Measurements from ENCODE around the gene SPIRE2. TPM values are rescaled to one million over a fixed set of nuclear protein-coding genes. Genes with fewer than 3 reads are reported as not detected.

SPIRE2 gene
- total RNA-seq, 1 donor from 2014 or later: 0.79 TPM

- Histone ChIP-seq H3K36me3 (ENCODE audit: control insufficient read depth, insufficient read depth, low read length) (no peaks in the 10 kb centered on the region), H3K27me3 (ENCODE audit: control insufficient read depth, insufficient read depth, low read length) (no peaks in the 10 kb centered on the region), H3K4me3 (ENCODE audit: low read depth, low read length) (peak overlapping the region; percentile 14)
- FAIRE-seq (no peak), DNase-seq (ENCODE audit: low read depth) (no peak)
- TF ChIP-seq CTCF (IDR thresholded peaks at IDR 0.05; ENCODE audit: insufficient read depth, low read length, severe bottlenecking): no peak
Measured at GRCh38 chr16:89837014-89837546, 8.8 kb downstream of the SPIRE2 start.

- Histone ChIP-seq H3K4me3 (ENCODE audit: low read depth, low read length) (no peak overlapping the region), H3K27me3 (ENCODE audit: control insufficient read depth, insufficient read depth, low read length) (no peaks in the 10 kb centered on the region), H3K36me3 (ENCODE audit: control insufficient read depth, insufficient read depth, low read length) (no peaks in the 10 kb centered on the region)
- TF ChIP-seq CTCF (IDR thresholded peaks at IDR 0.05; ENCODE audit: insufficient read depth, low read length, severe bottlenecking): no peak
- no peak for DNase-seq (ENCODE audit: low read depth)
- no peak for FAIRE-seq
Measured at GRCh38 chr16:89841275-89841674, 13.0 kb downstream of the SPIRE2 start.

- no peak for DNase-seq (ENCODE audit: low read depth)
- TF ChIP-seq CTCF (IDR thresholded peaks at IDR 0.05; ENCODE audit: insufficient read depth, low read length, severe bottlenecking): no peak
- Histone ChIP-seq H3K4me3 (ENCODE audit: low read depth, low read length) (no peak overlapping the region), H3K27me3 (ENCODE audit: control insufficient read depth, insufficient read depth, low read length) (no peaks in the 10 kb centered on the region), H3K36me3 (ENCODE audit: control insufficient read depth, insufficient read depth, low read length) (no peaks in the 10 kb centered on the region)
- no peak for FAIRE-seq
Measured at GRCh38 chr16:89842471-89843408, 14.5 kb downstream of the SPIRE2 start.

- no peak for FAIRE-seq
- Histone ChIP-seq H3K36me3 (ENCODE audit: control insufficient read depth, insufficient read depth, low read length) (no peaks in the 10 kb centered on the region), H3K27me3 (ENCODE audit: control insufficient read depth, insufficient read depth, low read length) (no peaks in the 10 kb centered on the region), H3K4me3 (ENCODE audit: low read depth, low read length) (no peak overlapping the region)
- TF ChIP-seq CTCF (IDR thresholded peaks at IDR 0.05; ENCODE audit: insufficient read depth, low read length, severe bottlenecking): no peak
- DNase-seq (ENCODE audit: low read depth): peak; percentile 16
Measured at GRCh38 chr16:89843409-89844350, 15.4 kb downstream of the SPIRE2 start.

- no peak for FAIRE-seq
Measured at GRCh38 chr16:89844739-89845339, 16.6 kb downstream of the SPIRE2 start.

More at GRCh38 chr16:89844739-89845339, 16.6 kb downstream of the SPIRE2 start:
- no peaks in the 10 kb centered on the region for H3K36me3 ChIP-seq (ENCODE audit: control insufficient read depth, insufficient read depth, low read length)
- TF ChIP-seq CTCF (IDR thresholded peaks at IDR 0.05; ENCODE audit: insufficient read depth, low read length, severe bottlenecking): no peak
- no peak overlapping the region for H3K4me3 ChIP-seq (ENCODE audit: low read depth, low read length)
- H3K27me3 ChIP-seq (ENCODE audit: control insufficient read depth, insufficient read depth, low read length): no peaks in the 10 kb centered on the region
- no peak for DNase-seq (ENCODE audit: low read depth)
